OCI-LY7 (cell line): Measurements from ENCODE around the gene LARP1. TPM values are rescaled to one million over a fixed set of nuclear protein-coding genes. Genes with fewer than 3 reads are reported as not detected.

Experiments used
- BruUV-seq: library from RNA; stranded (reverse); fragments of 400-500 nt; replicated peaks from 2 replicates; lab custom pipeline; 2021; lab: Mats Ljungman, UMichigan
- CTCF ChIA-PET: fragments of 300-600 bp; sonication (Branson Sonifier 250); formaldehyde crosslinking; loops from one replicate; lab custom pipeline; 2022; ENCODE audit warnings: antibody characterized with exemption; ENCODE audit not compliant: unreplicated experiment; lab: Charles Lee
- POLR2A ChIA-PET: fragments of 300-600 bp; sonication (Branson Sonifier 250); formaldehyde crosslinking; loops from one replicate; lab custom pipeline; 2022; ENCODE audit warnings: antibody characterized with exemption; lab: Charles Lee
- DNase-seq: peaks from one replicate; pipeline ENCODE4 v3.0.0-alpha.2; 2015; ENCODE audit warnings: low spot score
- H2AFZ ChIP-seq: fragments of 200-600 bp; sonication (generic), shearing (Covaris generic); 2 replicates; pipeline ENCODE4 v1.6.1; 2014; ENCODE audit warnings: mild to moderate bottlenecking, antibody characterized with exemption, low read length, moderate library complexity
- H3K27ac ChIP-seq: fragments of 200-600 bp; sonication (generic); 2 replicates; pipeline ENCODE4 v1.5.1; 2014; ENCODE audit warnings: mixed run types, low read depth, mild to moderate bottlenecking, moderate library complexity, low read length, inconsistent platforms; ENCODE audit not compliant: poor library complexity, severe bottlenecking
- H3K36me3 ChIP-seq: fragments of 200-600 bp; sonication (generic); 2 replicates; pipeline ENCODE4 v1.6.1; 2014; ENCODE audit warnings: mild to moderate bottlenecking, antibody characterized with exemption, low read length, moderate library complexity, mixed read lengths; ENCODE audit not compliant: insufficient read depth
- H3K4me1 ChIP-seq: fragments of 200-600 bp; sonication (generic); 2 replicates; pipeline ENCODE4 v1.5.1; 2014; ENCODE audit warnings: mild to moderate bottlenecking, low read length; ENCODE audit not compliant: insufficient read depth, poor library complexity, severe bottlenecking
- H3K4me2 ChIP-seq: fragments of 200-600 bp; sonication (generic); 2 replicates; pipeline ENCODE4 v1.6.1; 2014; ENCODE audit warnings: mild to moderate bottlenecking, low read length
- H3K4me3 ChIP-seq: fragments of 200-600 bp; sonication (generic); 2 replicates; pipeline ENCODE4 v1.5.1; 2014; ENCODE audit warnings: mild to moderate bottlenecking, low read depth, low read length; ENCODE audit not compliant: poor library complexity, severe bottlenecking
- H3K79me2 ChIP-seq: fragments of 200-600 bp; sonication (generic); 2 replicates; pipeline ENCODE4 v1.6.1; 2016; ENCODE audit warnings: low read depth, mild to moderate bottlenecking, low read length, moderate library complexity, mixed read lengths; ENCODE audit not compliant: insufficient read depth
- H3K9me2 ChIP-seq: fragments of 200-600 bp; sonication (generic); 2 replicates; pipeline ENCODE4 v1.6.1; 2016; ENCODE audit warnings: mild to moderate bottlenecking, low read length, mixed read lengths; ENCODE audit not compliant: insufficient read depth
- H3K9me3 ChIP-seq: fragments of 200-600 bp; sonication (generic); 2 replicates; pipeline ENCODE4 v1.6.1; 2014; ENCODE audit warnings: mild to moderate bottlenecking, mixed run types, low read length, mixed read lengths
- H4K20me1 ChIP-seq: fragments of 200-600 bp; sonication (generic); 2 replicates; pipeline ENCODE4 v1.6.1; 2014; ENCODE audit warnings: mild to moderate bottlenecking, antibody characterized with exemption, low read length, moderate library complexity, mixed read lengths; ENCODE audit not compliant: insufficient read depth
- EZH2phosphoT487 ChIP-seq: fragments of 200-600 bp; sonication (generic); IDR thresholded peaks from 2 replicates; pipeline ENCODE4 v1.6.1; 2018; ENCODE audit warnings: low read depth, borderline replicate concordance, mild to moderate bottlenecking, mixed run types, antibody characterized with exemption, low read length, moderate library complexity, mixed read lengths
- intact Hi-C: fragments of 100-400 bp; cut with micrococcal nuclease; formaldehyde crosslinking; loops from one replicate; pipeline ENCODE4 v1.10.0; 2022; ENCODE audit not compliant: unreplicated experiment
- total RNA-seq, 2 experiments: library from RNA; depleted of rRNA in 1 of 2; stranded (reverse); fragments of >200 nt in 1 of 2; shearing (Covaris generic) in 1 of 2; gene quantifications; 2 replicates each; pipeline ENCODE4 v1.2.3, GENCODE V29; 2014 to 2022
- TF ChIP-seq, protein P1 (sequence below): fragments of 200-600 bp; sonication (generic); conservative IDR thresholded peaks from 2 replicates; pipeline ENCODE4 v1.5.1; 2014; ENCODE audit warnings: mild to moderate bottlenecking, antibody characterized with exemption, low read length, moderate library complexity, mixed read lengths

LARP1 gene
- total RNA-seq, 2 experiments from 2014 or later: 71.1 to 274 TPM

DNA sequence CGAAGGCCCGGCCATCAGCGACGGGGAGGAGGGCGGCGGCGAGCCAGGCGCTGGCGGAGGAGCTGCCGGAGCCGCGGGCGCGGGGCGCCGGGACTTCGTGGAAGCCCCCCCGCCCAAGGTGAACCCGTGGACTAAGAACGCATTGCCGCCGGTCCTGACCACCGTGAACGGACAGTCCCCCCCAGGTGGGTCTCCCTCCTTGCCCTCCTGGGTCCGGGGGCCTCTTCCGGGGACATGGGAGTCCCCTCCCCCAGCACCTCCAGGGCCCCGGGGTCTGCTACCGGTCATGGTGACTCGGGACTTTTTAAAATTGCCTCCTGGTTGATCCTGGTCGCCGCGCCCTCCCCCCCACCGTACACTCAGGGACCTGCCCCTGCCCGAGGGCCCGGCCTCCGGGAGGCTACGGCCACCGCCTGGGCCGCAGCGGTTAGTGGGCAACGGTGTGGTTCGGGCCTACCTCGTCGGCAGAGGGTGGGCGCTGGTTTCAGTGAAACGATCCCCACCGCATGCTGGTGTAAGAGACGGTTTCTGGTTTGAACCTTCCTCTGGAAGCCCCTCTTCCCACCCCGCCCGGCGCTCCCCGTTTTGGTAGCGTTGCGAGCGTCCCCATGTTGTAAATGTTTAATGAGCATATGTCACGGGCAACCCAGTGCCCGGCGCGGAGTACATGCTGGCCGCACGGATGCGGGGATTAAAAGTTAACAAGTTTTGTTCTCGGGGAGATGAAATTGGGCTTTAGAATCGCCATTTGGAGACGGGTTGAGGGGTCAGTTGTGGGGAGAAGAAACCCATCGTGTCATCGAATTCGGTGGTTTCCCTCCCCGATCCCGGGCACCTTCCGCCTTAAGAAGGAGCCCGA lies 1.1 kb downstream of the LARP1 start:
- peaks cover 46% of the 10 kb centered on the region for H3K36me3 ChIP-seq
- intact Hi-C loops: loop anchor here (5.0 to 10.0 kb wide), 3 partner anchors 104 to 311 kb away; partner anchors contain the start of genes GEMIN5 and SAP30L
- POLR2A ChIA-PET: no interaction called here

DNA sequence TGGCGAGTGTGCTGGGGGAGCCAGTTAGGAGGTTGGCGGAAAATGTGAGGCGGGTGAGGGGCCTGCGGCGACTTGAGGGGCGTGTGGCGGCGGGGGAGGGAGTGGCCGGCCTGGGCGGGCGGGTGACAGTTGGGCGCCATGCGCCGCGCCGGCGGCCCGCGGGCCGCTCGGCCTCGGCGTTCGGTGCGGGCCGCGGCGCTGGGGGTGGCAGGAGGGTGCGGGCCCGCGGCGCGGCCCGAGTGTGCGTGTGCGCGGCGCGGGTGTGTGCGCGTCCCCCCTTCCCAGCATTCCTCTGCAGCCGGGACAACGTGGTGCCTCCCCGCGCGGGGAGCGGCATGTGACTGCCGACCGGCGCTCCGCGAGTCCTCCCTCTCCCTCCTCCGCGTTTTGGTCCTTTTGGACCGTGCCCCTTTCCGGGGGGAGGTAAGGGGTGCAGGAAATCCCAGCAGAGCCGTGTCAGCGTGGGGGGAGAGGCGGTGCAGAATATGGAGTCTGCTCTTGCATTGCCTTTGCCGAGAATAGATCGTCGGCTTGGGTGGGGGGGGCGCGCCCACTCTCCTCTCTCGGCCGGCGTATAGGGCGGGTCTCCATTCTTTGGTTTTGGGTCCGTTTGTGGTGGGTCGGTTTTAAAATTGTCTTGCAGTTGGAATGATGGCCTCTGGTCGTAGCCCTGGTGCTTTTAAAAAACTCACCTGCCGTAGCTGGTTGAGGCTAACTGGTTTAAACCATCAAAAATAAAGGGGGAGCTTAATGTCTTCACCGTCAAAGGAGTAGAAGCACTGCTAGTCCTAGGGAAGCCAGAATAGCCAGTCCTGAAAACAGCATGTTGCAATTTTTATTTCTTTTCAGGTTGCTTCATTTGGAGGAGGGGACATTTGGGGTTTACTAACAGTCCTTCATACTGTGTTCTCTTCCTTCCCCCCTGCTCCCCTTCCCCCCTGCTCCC lies 2.0 kb downstream of the LARP1 start:
- Histone ChIP-seq H3K36me3 (peaks cover 51% of the 10 kb centered on the region), H3K9me2 (no peaks in the 10 kb centered on the region), H2AFZ (no peak overlapping the region), H3K27ac (peak overlapping the region; percentile 67), H3K79me2 (peaks cover 82% of the 10 kb centered on the region), H3K9me3 (no peaks in the 10 kb centered on the region), H3K4me3 (peak overlapping the region; percentile 84), H3K4me2 (peak overlapping the region; percentile 64), H4K20me1 (peaks cover 46% of the 10 kb centered on the region), H3K4me1 (peaks cover 58% of the 10 kb centered on the region)
- TF ChIP-seq, protein P1, sequence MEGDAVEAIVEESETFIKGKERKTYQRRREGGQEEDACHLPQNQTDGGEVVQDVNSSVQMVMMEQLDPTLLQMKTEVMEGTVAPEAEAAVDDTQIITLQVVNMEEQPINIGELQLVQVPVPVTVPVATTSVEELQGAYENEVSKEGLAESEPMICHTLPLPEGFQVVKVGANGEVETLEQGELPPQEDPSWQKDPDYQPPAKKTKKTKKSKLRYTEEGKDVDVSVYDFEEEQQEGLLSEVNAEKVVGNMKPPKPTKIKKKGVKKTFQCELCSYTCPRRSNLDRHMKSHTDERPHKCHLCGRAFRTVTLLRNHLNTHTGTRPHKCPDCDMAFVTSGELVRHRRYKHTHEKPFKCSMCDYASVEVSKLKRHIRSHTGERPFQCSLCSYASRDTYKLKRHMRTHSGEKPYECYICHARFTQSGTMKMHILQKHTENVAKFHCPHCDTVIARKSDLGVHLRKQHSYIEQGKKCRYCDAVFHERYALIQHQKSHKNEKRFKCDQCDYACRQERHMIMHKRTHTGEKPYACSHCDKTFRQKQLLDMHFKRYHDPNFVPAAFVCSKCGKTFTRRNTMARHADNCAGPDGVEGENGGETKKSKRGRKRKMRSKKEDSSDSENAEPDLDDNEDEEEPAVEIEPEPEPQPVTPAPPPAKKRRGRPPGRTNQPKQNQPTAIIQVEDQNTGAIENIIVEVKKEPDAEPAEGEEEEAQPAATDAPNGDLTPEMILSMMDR: 0 out of 2 replicates have a peak, but pooled peaks have one; percentile 11
- TF ChIP-seq EZH2phosphoT487: no peak
- DNase-seq: peak; percentile 61
- intact Hi-C loops: loop anchor here (5.0 to 10.0 kb wide), 3 partner anchors 105 to 312 kb away; partner anchors contain the start of genes GEMIN5 and SAP30L
- CTCF ChIA-PET: interaction anchor here (1.0 kb wide), 1 partner anchor 9 kb away, joined by 3 read pairs; no protein-coding TSS in a partner anchor
- POLR2A ChIA-PET: interaction anchor here (0.6 to 1.2 kb wide), 3 partner anchors 11 to 185 kb away, joined by 3 to 4 read pairs (median 4); no protein-coding TSS in a partner anchor
- no TSS peak for BruUV-seq

More for the DNA sequence above, 1.1 kb downstream of the LARP1 start:
- Histone ChIP-seq H3K79me2 (peaks cover 73% of the 10 kb centered on the region), H3K4me2 (peak overlapping the region; percentile 64), H3K9me3 (no peaks in the 10 kb centered on the region), H3K9me2 (no peaks in the 10 kb centered on the region), H2AFZ (no peak overlapping the region), H3K27ac (peak overlapping the region; percentile 67), H4K20me1 (peaks cover 40% of the 10 kb centered on the region), H3K4me3 (peak overlapping the region; percentile 84), H3K4me1 (peaks cover 49% of the 10 kb centered on the region)
- CTCF ChIA-PET: no interaction called here
- no TSS peak for BruUV-seq
- DNase-seq: peak; percentile 44
- TF ChIP-seq EZH2phosphoT487: no peak
- TF ChIP-seq, protein P1: 0 out of 2 replicates have a peak, but pooled peaks have one; percentile 0
